ENCODE measurements around the gene SUN3.

The SUN3 gene, protein sequence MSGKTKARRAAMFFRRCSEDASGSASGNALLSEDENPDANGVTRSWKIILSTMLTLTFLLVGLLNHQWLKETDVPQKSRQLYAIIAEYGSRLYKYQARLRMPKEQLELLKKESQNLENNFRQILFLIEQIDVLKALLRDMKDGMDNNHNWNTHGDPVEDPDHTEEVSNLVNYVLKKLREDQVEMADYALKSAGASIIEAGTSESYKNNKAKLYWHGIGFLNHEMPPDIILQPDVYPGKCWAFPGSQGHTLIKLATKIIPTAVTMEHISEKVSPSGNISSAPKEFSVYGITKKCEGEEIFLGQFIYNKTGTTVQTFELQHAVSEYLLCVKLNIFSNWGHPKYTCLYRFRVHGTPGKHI

DNA sequence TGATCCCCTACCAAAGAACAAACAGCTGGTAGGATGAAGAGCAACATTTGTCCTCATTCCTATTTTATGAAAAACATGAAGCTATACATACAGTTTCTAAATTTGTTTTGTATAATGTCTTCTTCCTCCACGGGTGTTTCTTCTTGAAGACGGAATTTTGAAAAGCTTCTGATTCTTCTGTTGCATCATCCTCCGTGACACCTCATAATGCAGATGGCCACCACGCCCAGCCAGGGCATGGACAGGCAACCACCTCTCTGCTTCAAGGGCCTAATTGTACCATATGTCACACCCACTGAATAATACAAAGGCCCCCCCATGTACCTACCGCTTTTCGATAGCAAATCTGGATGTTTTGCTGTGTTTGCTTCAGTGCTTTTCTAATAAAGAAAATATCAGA, at the start of gene SUN3:
TSS of gene SUN3 (minus strand) at position 170 of the 400 bp plus-strand sequence. CDS start at position 1, 169 bp downstream.
- DNase-seq: no peak

DNA sequence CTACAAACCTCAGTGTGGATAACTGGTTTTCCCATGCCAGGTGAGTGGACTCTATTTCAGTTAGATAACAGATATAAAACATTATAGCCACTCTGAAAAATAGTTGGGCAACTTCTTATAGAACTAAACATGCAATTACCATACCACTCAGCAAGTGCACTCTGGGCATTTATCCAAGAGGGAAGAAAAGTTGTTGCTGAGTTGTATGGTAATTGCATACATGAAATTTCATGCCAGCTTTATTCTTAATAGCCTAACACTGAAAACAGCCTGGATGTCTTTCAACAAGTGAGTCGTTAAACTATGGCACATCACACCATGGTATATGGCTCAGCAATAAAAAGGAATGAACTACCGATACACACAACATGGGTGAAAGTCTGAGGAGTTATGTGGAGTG, 49.6 kb upstream of the SUN3 start:
- no peak for DNase-seq

DNA sequence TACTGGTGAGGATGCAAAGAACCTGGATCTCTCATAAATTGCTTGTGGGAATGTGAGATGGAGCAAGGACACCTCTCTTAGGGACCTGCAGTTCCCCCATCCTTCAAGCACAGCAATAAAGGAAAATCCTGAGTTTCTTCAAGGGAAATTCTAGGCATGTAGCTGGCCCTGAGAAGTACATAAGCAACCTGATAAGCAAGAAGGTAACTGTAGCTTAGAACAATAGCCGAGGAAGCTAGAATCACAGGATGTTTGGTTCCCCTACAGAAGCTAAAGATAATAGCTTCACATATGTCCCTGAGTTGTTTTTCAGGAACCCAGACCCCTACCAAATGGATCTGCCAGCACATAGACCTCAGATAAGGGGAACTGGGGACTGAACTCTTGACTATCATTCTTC, 48.5 kb upstream of the SUN3 start:
- no peak for DNase-seq

DNA sequence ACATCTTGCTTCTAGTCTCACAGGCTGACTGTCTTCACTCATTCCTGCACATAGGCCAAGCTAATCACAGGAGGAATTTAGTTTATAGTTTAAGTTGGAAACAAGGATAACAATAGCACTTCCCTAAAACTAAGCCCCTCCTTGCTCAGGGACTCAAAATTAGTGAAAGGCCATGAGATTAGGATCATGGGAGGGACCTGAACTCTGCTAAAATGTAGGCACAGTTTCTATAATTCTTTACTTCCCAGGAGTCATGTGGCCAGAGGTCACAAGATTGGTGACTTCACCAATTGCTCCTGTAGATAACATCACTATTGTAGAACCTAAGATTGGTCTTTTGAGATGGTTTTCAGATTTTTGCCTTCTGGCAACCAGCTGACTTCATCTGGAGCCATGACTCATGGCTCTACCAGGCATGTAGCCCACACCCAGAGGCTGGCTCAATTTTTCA, 45.3 kb upstream of the SUN3 start:
- DNase-seq: no peak

DNA sequence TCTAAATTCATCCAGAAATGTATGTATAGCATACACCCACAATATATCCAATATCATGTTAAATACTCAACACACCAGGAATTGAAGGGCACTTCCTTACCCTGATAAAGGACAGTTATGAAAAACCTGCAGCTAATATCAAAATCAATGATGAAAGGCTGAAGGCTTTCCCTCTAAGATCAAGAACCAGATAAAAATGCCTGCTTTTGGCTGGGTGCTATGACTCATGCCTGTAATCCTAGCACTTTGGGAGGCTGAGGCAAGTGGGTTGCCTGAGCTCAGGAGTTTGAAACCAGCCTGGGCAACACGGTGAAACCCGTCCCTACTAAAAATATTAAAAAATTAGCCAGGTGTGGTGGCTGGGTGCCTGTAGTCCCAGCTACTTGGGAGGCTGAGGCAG, 38.6 kb upstream of the SUN3 start:
- DNase-seq: no peak

DNA sequence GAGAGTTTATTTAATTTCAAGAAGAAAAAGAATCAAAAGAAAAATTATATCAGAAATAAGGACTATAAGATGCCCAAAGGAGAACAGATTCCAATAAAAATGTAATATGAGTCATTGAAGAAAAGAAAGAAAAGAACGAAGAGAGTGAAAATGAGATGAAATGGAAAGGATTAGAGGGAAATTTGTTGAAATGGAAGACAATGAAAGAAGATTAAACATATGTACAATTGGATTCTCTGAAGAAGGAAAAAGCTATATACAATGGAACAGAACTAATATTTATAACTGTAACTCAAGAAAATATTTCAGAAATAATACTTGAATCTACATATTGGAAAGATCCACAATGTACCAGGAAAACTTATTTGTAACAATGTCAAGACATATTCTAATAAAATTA, 35.1 kb upstream of the SUN3 start:
- no peak for DNase-seq

DNA sequence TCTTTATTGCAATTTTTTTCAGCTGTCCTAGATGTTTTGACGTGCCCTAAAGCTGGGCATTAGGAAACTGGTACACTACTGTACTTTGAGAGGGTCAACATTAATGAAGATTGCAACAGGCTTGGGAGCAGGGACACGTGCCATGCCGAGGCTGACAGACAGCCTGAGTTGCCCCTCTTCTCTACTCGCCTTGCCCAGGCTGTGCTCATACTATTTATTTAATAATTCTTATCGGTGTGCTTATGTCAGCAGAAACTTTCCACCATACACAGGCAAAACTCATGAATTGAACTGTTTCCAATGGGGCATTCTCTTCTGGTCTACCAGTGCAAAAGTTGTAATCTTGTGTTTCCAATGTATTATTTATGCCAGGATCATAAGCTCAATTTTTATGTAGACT, 30.8 kb upstream of the SUN3 start:
- no peak for DNase-seq

DNA sequence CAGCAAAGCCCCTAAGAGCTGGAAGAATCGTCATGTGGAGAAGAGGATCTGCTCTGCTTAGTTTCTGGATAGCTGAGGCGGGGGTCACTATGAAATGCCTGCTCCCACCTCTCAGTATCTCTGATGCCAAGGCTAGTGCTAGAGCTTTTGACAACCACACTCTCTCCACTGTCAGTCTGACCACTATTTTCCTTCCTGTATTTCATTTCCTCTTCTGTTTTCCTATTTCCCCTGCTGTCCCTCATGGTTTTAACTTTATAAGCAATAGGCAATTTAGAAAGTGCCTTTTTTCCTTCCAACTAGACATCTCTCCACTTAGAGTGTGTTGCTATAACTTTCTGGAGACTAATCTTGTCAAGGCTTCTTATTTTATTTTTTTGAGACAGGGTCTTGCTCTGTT, 30.1 kb upstream of the SUN3 start:
- no peak for DNase-seq

DNA sequence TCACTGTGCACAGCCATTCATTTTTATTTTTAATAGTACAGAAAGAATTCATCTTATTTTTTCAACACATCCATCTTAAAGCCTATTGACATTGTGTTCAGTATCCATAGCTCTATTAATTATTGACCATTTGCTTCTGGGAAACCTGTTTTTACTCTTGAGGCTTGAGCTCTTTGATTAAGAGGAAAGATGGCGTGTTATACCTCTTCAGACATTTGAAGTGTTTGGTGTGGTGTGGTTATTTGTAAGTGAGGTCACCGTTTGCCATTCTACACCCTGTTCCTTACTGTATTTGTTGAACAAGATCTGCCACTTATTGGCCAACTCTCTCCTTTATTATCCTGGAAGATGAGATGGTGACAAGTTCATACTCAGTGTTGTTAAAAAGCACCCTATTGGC, 24.8 kb upstream of the SUN3 start:
- no peak for DNase-seq

DNA sequence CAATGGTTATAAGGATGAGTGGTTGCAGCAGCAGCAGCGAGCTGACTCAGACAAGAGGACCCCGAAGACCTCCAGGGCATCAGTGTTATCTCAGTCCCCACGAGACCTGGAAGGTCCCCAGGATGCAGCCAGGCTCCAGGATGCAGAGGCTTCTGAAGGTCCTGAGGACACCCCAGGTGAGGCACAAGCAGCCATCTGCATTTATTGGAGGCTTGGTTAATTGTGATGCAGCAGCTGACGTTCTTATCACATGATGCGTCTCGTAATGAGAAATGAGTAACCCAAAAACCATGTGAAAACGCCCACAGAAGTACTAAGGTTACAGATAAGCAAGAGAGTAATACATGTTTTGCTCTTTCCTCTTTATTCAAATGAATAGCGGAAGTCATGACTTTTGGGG, 23.8 kb upstream of the SUN3 start:
- DNase-seq: no peak

DNA sequence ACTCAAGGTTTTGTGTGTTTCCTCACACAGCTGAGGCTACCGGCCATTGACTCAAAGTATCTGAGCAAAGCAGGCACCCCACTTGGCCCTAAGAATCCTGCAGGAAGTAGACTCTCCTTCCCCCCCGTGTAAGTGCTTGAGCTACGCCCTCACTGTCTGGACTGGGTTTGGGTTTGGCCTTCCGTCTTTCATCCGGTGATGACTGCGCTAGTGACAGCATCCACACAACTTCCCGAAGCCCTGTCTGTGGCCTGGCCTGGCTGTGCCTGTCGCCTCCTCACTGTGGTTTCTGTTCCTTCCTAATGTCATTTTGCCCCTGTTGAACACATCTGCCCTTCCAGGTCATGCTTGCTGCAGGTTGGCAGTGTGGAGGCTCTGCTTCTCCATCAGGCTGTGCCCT, 20.9 kb upstream of the SUN3 start:
- DNase-seq: no peak

DNA sequence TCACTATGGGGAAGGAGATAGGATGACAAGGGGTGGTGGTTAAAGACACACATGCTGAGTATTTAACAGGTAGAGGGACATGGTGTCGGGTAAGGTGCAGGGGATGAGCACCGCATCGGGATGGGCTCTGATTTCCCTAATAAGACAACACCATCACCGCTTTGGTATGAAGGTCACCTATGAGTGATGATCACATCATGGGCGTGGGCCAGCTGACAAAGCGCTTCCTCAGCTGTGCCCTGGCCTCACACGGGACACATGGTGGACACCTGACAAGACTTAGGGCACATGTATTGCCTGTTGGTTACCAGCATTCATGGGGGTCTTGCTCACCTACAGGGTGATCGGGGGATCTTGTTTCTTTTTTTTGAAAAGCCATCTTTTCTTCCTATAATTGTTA, 19.2 kb upstream of the SUN3 start:
- no peak for DNase-seq

DNA sequence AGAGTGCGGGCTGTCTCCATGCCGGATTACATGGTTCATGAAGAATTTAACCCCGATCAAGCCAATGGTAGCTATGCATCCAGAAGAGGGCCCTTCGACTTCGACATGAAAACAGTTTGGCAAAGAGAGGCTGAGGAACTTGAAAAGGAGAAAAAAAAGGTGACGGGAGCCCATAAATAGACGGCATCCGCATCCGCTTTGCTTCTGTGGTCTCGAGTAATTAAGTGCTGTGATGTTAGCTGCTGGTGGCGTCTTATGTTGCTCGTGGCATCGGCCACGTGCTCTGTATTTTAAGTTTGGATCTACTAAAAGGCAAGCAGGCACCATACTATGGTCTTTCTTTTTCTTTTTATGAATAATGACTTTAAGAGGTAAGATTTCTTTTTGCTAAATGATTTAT, 17.6 kb upstream of the SUN3 start:
- DNase-seq: no peak

DNA sequence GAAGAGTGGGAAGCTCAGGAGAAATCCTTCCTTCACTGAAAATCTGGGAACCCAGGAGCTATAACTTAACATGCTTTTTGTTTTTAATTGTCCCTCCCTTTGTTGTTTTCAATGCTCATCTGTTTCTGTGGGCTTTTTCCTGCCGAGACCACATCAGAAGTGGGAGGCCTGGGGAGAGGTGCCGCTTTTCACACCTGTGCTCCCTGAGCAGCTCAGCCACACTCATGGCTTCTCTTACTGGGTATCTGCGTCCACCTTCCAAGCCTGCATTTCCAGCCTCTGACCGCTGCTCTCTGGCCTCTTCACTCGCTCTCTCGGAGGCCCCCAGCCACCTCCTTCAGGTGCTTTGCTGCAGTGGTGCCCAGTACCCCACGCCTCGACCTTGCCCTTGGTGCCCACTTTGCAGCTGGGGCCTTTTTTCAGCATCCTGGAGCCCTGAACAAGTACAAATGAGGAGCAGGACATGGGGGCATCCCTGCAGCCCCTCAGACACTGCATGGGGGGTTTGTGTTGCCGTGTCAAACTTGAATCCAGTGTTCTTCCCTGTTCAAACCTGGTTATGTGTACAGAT, 16.4 kb upstream of the SUN3 start:
- DNase-seq: no peak

DNA sequence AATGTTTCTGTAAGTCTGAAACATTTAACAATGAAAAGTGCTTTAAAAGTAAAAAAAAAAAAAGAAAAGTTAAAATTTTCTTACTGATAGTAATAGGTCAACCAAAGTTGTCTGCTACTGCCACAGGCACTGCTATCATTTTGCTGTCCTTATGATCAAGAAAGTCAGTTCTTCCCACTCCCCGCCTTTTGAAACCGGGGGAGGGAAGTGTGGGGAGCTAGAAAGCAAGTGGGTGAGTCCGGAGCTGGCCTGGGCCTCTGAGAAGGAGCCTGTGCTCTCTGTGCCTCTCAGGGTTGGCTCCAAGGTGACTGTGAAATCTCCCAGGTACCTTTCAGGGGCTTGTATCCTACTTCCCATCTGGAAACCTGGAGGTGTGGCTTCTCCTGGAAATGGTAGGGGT, 13.7 kb upstream of the SUN3 start:
- DNase-seq: no peak

DNA sequence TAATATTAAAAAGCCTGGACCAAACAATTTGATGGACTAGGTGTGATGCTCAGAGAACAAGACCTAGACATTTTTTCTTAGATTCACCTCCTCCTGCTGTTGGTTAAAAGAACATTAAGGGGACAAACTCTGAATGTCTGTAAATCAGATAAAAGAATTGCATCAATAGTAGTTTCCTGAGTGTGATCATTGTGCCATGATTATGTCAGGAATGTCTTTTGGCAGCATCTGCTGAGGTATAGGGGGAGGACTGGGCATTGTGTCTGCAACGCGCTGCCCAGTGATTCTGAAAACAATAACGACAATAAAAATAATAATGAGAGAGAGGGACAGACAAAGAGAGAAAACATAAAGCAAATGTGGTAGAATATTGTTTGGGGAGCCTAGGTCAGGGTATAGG, 13.3 kb upstream of the SUN3 start:
- DNase-seq: no peak

DNA sequence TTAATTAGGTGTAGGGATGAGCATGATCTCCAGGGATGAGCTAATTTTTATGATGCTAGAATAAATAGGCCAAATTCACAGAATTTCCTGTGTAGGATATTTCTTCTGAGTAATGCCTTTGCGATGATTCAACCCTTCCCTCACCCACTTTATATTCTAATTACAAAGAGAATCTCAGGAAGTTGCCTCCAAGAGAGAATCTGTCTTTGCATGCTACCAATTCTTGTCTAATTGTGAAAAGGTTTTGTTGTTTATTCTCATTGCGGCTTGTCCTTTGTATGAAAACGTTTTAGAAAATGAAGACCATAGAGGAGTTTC, 12.7 kb upstream of the SUN3 start:
- no peak for DNase-seq

DNA sequence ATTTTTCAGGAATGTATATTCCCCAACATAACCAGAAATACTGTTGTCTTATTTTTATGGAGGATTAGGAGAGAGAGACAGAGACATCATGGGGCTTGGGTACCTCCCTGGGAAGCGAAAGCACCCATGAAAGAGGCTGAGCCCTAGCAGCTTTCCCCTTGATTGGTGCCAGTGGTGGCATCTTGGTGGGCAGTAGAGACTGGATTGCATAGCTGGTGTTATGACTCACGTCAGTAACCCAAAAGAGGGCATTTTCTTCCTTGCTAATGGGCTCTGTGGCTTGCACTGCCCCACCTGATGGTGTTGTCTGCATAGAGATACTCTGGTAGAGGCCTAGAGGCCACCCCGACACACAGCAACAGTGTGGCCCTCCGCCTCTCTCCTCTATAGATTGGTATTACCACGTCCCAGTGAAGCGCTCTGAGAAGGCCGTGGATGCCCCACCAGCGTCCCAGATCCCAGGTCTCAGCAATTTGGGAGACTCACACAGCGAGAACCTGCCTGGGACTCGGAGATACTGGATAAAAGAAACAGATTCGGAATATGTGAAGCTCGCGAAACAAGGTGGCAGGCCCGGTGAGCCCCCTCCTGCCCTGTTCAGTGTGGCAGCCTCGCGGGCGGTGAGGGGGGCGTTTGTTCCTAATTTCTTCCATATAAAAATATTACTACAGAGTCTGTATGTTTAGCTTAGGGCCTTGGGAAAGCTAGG, 12.2 kb upstream of the SUN3 start:
- no peak for DNase-seq

DNA sequence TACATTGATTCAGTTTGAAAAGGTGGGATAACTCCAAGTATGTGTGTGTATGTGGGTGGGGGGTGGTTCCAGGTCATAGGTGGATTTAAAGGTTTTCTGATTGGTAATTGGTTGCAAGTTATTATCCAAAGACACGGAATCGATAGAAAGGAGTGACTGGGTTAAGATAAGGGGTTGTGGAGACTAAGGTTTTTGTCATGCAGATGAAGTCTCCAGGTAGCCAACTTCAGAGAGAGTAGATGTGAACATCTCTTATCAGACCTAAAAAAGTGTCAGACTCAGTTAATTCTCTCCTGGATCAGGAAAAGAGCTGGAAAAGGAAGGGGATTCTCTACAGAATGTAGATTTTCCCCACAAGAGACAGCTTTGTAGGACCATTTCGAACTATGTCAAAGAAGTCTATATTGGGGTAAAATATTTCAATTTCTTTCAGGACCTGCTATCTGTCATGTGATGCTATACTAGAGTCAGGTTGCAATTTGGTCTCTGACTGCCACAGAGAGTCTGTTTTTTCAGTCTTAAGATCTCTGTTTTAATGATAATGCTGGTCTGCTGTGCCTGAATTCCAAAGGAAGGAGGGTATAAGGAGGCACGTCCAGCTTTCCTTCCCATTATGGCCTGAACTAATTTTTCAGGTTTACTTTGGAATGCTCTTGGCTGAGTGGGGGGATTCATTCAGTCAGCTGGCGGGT, 10.1 kb upstream of the SUN3 start:
- DNase-seq: no peak

DNA sequence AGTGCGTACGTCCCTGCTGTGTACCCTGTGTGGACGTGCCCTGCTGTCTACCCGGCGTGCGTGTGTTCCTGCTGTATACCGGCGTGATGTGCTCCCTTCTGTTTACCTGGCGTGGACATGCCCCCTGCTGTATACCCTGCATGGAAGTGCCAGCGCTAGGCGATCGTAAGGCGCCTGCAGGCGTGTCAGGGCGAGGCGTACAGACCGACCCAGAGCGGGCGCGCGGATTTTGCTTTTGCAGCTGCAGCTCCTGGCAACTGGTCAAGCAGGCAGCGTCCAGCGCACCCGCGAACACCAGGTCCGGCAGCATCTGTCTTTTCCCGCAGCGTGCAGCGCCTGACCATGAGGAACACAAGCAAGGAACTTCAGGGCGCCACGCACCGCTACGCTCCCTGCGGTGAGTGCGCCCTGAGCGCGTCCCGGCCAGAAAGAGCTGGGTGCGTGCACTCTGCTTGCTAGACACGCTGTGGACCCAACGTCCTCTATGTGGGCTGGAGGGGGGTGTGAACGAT, 7.1 kb upstream of the SUN3 start:
- DNase-seq: no peak

DNA sequence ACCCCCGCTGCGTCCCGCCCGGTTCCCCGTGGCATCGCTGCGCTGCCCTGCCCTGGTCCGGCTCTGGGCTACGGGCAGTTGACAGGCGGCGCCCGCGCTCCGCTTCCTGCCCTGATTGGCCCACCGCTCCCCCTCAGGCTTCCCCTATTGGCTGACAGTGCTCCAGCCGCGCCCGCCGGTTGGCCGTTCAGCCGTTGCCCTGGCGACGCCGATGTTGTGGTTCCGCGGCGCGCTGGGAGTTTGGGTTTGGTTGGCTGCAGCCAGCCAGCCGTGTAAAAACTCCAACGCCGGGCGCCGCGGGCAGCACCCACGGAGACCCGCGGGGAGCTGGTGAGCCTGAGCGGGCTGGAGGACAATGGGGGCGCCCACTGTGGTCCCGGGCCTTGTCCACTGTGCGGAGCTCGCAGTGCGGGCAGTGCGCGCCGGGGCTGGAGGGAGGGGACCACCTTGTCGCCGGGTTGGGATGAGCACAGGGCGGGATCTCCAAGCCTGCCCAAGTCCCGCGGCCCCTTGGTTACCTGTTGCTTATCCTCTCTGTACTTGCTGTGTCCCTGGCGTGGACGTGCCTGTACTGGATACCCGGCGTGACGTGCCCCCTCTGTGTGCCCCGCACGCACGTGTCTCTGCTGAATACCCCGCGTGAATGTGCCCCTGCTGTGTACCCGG, 6.5 kb upstream of the SUN3 start, which contains the start of gene C7orf57:
TSS of gene C7orf57 (plus strand) at position 243 of the 666 bp plus-strand sequence. CDS start 766 bp downstream, outside the sequence.
- peak; percentile 74 for DNase-seq

DNA sequence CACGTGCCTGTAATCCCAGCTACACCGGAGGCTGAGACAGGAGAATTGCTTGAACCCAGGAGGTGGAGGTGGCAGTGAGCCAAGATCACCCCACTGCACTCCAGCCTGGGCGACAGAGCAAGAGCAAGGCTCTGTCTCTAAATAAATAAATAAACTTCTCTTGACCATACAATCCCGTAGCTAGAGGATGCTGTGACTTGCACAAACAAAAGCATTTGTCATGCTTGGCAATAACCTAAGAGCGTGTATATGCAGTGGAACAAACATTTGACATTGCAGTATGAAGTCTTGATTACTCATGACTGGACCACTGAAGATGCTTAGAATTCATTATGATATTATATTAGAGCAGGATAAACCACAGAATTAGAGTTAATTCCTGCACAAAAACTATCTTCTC, 5.0 kb upstream of the SUN3 start:
- DNase-seq: no peak

DNA sequence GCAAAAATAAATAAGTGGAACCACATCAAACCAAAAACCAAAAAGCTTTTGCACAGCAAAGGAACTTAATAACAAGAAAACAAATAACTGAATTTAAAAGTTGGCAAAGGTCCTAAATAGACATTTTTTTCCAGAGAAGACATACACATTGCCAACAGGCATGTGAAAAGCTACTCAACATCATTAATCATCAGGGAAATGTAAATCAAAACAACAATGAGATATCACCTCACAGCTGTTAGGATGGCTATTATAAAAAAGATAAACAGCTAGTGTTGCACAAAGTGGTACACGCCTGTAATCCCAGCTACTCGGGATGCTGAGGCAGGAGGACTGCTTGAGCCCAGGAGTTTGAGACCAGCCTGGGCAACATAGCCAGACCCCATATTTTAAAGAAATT, 2.2 kb upstream of the SUN3 start:
- no peak for DNase-seq
